Erythroblast (primary cell): ENCODE measurements around the gene CPN2.
A peak's percentile ranks its signal among the peaks of the same experiment; 100 is the strongest.

Source experiments
- DNase-seq, 2 experiments: peaks; one replicate each; lab custom pipeline; 2025; lab: John Stamatoyannopoulos, UW
- GATA1 ChIP-seq: IDR thresholded peaks from 2 replicates; pipeline ENCODE4 v1.6.1; 2011; ENCODE audit warnings: low read depth, mild to moderate bottlenecking, control low read depth, low read length, moderate library complexity
- POLR2A ChIP-seq: IDR thresholded peaks from 2 replicates; pipeline ENCODE4 v1.6.1; 2011; ENCODE audit warnings: mild to moderate bottlenecking, low read length

CPN2 gene

GRCh38 chr3:194351080-194351672 is at the start of gene CPN2:
Gene CPN2 (minus strand): TSS chr3:194351328. CDS start chr3:194342702, 8,626 bp downstream.
- no peak for DNase-seq
- TF ChIP-seq GATA1 (no peak), POLR2A (no peak)

- TF ChIP-seq GATA1 (no peak), POLR2A (no peak)
- DNase-seq: no peak
These were observed 48.8 kb upstream of the CPN2 start for GRCh38 chr3:194399874-194400411.

- no peak for DNase-seq
- TF ChIP-seq GATA1 (no peak), POLR2A (no peak)
These were observed 48.0 kb upstream of the CPN2 start, which contains the start of gene GP5 for GRCh38 chr3:194399166-194399565. Gene GP5 (minus strand): TSS chr3:194399266. CDS start chr3:194398282, 984 bp downstream.

GRCh38 chr3:194397757-194398312 is 46.7 kb upstream of the CPN2 start:
- peak in 1 of 2 experiments; percentile 43 for DNase-seq
- TF ChIP-seq GATA1: no peak
- no peak for TF ChIP-seq POLR2A

- TF ChIP-seq GATA1 (no peak), POLR2A (no peak)
- DNase-seq: no peak
These were observed 46.0 kb upstream of the CPN2 start for GRCh38 chr3:194396859-194397756.

- TF ChIP-seq POLR2A: no peak
These were observed 45.4 kb upstream of the CPN2 start for GRCh38 chr3:194396539-194396858.

GRCh38 chr3:194395778-194396538 is 44.8 kb upstream of the CPN2 start:
- TF ChIP-seq POLR2A: no peak
- no peak for TF ChIP-seq GATA1
- DNase-seq: no peak

More at GRCh38 chr3:194396539-194396858, 45.4 kb upstream of the CPN2 start:
- no peak for DNase-seq

GRCh38 chr3:194395212-194395611 is 44.1 kb upstream of the CPN2 start:
- TF ChIP-seq GATA1 (no peak), POLR2A (no peak)
- no peak for DNase-seq

GRCh38 chr3:194392576-194392975 is 41.4 kb upstream of the CPN2 start:
- DNase-seq: no peak
- no peak for TF ChIP-seq POLR2A
- TF ChIP-seq GATA1: no peak

GRCh38 chr3:194390835-194391234 is 39.7 kb upstream of the CPN2 start:
- DNase-seq: no peak

GRCh38 chr3:194389269-194389668 is 38.1 kb upstream of the CPN2 start:
- no peak for TF ChIP-seq POLR2A
- TF ChIP-seq GATA1: no peak

More at GRCh38 chr3:194390835-194391234, 39.7 kb upstream of the CPN2 start:
- TF ChIP-seq GATA1: no peak
- TF ChIP-seq POLR2A: no peak

GRCh38 chr3:194387926-194388418 is 36.8 kb upstream of the CPN2 start:
- no peak for TF ChIP-seq GATA1
- TF ChIP-seq POLR2A: no peak
- DNase-seq: no peak

More at GRCh38 chr3:194389269-194389668, 38.1 kb upstream of the CPN2 start:
- no peak for DNase-seq

- TF ChIP-seq GATA1 (no peak), POLR2A (no peak)
- no peak for DNase-seq
These were observed 36.1 kb upstream of the CPN2 start for GRCh38 chr3:194387276-194387675.
